Right hindlimb (tissue), 1 donor: Measurements from ENCODE around the gene CFAP46.
A peak's percentile ranks its signal among the peaks of the same experiment; 100 is the strongest.
"Not testable (repeated sequence)": the region's sequence is repeated elsewhere in the genome, so short reads cannot be mapped to it uniquely, and the experiment has no call there.

Experiments used
- DNase-seq: peaks from one replicate; pipeline ENCODE4 v3.0.0-alpha.2; 2018

Gene CFAP46

GRCh38 chr10:132943791-132944404 is 1.5 kb upstream of the CFAP46 start:
- DNase-seq = peak; percentile 9

- no peak for DNase-seq
Measured at GRCh38 chr10:132943058-132943790, 854 bp upstream of the CFAP46 start.

DNA sequence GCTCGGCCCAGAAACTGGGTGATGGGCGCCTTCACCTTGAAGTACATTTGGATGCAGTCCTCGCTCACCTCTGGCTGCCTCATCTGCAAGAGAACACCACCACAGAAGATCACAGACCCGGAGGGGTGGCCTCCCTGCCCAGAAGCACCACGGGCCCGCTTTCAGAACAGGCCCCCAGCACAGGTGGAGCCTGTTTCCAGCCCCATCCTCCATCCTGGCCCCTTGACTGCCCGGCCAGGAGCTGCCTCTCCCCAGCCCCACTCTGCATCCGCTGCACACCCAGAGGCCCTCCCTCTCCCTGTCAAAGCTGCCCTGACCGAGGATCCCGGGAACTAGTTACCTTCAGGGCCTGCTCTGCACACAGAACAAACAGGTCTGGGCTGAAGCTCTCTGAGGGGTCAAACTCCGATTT is 724 bp downstream of the CFAP46 start:
- DNase-seq = no peak

GRCh38 chr10:132940791-132941465 is 1.4 kb downstream of the CFAP46 start:
- no peak for DNase-seq

DNA sequence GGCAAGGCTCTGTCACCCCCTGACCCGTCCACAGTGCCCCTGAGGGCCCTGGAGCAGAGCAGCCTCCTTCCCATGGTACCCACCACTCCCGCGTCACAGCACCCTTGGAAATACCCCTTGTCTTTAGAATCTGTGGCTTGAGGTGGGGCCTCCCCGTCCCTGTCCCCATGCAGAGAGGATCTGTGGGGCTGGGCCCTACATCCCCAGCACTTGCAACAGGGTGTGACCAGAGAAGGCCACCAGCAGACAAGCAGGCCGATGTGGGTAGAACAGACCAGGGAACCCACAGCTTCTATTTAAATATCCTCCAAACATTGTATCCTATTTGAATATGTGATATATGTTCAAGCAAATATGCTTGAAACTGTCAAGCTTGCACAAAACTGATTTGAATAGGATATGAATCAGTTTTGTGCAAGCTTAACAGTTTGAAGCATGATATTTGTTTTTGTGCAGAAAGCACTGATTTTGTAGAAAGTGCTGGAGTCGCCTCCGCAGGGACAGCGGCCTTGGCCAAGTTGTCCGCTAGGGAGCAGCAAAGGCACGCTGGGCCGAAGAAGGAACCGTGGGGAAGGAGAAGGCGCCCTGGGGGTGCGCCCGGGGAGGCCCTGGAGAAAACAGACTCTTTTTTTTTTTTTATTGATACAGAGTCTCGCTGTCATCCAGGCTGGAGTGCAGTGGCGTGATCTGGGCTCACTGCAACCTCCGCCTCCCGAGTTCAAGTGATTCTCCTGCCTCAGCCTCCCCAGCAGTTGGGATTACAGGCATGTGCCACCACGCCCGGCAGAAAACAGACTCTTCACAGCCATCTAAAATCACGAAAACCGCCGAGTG is 2.2 kb downstream of the CFAP46 start:
- no peak for DNase-seq

DNA sequence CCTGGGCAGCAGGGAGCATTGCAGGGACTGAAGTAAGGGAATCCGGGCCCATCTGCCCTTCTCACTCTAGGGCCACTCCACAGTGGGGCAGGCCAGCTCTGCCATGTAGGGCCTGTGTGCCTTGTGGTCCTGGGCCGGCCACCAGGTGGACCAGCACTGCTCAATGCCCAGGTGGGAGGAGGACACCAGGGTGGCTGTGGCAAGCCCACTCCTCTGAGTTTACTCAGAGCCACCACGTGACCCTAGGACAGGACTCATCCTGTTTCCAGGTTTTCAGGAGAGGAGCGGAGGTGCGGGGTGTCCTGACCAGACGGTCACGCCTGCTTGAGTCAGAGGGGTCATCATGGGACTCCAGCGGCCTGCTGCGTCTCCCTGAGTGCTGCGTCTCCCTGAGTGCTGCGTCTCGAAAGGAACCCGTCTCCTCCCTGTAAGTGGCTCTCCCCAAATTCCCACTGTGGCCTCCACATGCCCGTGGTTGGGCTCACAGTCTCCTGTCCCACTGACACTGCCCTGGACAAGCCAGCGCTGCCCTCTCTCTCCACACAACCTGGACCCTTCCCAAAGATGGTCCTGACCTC is 2.9 kb downstream of the CFAP46 start:
- no peak for DNase-seq

- no peak for DNase-seq
Measured at GRCh38 chr10:132938472-132939339, 3.7 kb downstream of the CFAP46 start.

DNA sequence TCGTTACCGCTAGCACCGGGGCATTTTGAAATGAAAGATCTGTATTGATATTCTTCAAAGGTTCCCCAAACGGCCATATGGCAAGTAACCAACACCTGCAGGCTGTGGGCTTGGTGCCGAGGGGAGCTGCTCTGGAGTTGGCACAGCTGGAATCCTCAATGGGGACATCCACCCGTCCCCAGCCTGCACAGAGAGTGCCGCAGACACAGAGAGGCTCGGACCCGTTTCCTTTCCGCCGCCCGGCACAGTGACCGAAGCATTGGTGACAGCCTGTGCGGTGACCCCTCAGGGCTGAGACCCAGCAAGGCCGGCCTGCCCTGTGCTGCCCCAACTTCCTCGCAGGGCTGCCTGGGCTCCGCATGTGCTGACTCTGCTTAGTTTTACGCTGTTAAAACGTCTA is 4.5 kb downstream of the CFAP46 start:
- no peak for DNase-seq

DNA sequence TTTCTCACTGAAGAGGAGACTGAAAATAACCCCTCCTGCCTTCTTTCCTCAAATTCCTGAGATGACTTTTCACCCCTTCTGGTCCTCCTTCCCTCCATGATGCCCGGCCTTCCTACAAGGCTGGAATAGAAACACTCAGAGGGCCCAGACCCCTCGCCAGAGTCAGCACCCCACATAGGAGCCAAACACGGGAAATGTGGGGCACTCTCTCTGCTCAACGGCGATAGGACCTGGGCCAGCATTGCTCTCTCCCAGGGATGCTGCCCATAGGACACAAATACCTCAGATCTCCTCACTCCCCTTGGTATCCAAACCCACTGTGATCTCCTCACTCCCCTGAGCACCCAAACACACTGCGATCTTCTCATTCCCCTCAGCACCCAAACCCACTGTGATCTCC is 7.4 kb downstream of the CFAP46 start:
- DNase-seq = no peak

GRCh38 chr10:132933308-132934042 is 8.9 kb downstream of the CFAP46 start:
- no peak for DNase-seq

DNA sequence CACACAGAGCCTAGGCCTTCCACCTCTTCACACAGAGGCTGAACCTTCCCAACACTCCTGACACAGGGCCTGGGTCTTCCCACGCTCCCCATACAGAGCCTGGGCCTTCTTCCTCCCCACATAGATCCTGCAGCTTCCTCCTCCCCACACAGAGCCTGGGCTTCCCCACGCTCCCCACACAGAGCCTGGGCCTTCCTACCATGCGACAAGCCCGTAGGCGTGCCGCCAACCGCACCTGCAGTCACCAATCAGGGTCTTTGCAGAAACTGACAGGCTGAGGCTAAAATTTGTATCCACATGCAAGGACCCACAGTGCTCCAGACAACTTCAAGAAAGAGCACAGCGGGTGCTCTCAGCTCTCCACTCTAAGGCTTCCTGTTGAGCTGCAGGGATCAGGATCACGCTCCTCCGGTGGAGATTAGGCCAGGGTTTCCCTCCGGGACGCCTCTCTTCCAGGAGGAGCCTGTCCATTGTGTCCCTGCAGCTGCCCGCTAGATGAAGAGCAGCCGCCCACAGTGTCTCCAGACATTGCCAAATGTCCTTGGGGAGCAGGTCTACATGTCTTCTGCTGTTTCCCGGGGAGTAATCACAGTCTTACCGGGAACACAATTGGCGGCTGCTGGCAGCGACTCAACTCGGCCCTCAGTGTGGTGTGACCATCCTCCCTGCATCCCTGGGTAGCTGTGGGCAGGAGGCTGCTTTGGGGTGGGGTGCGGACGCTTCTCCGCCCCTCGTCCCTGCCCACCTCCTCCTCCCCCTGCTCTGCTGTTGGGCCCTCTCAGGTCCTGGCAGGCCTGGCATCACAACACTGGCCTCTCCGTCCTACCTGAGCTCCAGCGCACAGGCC is 9.7 kb downstream of the CFAP46 start:
- no peak for DNase-seq

DNA sequence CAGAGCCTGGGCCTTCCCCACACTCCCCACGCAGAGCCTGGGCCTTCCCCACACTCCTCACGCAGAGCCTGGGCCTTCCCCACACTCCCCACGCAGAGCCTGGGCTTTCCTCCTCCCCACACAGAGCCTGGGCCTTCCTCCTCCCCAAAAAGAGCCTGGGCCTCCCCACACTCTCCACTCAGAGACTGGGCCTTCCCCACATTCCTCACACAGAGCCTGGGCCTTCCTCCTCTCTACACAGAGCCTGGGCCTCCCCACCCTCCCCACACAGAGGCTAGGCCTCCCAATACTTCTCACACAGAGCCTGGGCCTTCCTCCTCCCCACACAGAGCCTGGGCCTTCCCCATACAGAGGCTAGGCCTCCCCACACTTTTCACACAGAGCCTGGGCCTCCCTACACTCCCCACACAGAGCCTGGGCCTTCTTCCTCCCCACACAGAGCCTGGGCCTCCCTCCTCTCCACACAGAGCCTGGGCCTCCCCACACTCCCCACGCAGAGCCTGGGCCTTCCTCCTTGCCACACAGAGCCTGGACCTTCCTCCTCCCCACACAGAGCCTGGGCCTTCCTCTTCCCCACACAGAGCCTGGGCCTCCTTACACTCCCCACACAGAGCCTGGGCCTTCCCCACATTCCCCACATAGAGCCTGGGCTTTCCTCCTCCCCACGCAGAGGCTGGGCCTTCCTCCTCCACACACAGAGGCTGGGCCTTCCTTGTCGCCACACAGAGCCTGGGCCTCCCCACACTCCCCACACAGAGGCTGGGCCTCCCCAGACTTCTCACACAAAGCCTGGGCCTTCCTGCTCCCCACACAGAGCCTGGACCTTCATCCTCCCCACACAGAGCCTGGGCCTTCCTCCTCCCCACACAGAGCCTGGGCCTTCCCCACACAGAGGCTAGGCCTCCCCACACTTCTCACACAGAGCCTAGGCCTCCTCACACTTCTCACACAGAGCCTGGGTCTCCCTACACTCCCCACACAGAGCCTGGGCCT is 10.8 kb downstream of the CFAP46 start:
- DNase-seq = not testable (repeated sequence)

- not testable (repeated sequence) for DNase-seq
Measured at GRCh38 chr10:132930701-132931100, 11.7 kb downstream of the CFAP46 start.

GRCh38 chr10:132929953-132930548 is 12.3 kb downstream of the CFAP46 start:
- DNase-seq = no peak

DNA sequence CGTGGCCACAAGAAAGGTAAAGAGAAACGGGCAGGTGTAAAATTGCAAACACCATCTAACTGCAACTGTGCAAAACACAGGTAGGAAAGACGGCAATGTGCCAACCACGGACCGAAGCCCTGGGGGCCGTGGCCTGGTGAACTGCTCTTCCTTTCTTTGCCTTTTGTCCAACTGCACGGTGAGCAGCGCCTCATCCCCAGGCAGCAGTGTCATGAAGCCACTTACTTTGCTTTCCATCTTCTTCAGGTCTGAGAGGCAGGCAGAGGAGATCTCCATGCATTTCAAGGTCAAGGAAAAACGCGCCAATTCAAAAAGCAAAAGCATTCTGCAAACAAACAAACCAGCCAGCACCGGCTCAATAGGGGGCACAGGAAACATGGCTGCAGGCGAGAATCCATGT is 12.9 kb downstream of the CFAP46 start:
- DNase-seq = no peak

DNA sequence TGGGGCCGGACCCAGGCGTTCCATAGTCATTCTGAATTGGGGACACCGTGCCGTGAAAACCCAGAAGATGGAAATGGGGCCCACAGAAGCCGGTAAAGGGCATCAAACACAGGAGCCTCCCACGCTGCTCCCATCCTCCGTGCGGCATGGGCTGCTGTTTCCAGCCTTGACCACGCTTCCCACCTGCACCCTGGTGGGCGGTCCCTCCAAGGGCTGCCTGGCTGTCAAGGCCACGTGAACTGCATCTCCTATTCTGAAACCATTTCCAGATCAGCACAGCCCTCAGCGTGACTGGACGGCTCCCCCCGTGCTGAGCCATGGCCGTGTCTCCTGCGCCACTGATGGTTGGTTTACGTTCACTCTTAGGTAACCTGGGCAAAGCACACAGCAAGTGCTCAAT is 14.1 kb downstream of the CFAP46 start:
- no peak for DNase-seq

DNA sequence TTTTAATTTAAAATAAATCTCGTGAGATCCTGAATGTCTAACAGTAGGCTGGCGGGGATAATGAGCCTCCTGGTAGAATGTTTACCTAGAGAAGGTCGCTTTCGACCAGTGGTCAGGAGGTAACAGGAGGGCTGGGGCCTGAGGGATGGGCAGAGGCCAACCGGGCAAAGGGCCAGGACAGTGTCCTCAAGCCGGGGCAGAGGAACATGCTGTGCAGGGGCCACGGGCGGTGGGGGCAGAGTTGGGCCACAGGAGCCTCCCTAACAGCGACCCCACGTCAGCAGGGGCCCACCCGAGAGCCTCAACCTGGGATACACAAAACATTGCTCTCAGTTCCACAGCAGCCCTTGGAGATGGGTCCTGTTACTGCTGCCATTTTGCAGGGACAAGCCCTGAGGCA is 14.5 kb downstream of the CFAP46 start:
- DNase-seq = no peak
